HepG2 (cell line): Measurements from ENCODE around the gene AGPAT2. TPM values are rescaled to one million over a fixed set of nuclear protein-coding genes. Genes with fewer than 3 reads are reported as not detected.

Source experiments
- AKAP8 ChIP-seq: sonication (generic); formaldehyde crosslinking; IDR thresholded peaks from 2 replicates; pipeline ENCODE4 v1.5.1; 2020; ENCODE audit warnings: mild to moderate bottlenecking, missing genetic modification reagents
- EP300 ChIP-seq, 3 experiments: sonication (generic) in 1 of 3; formaldehyde crosslinking in 1 of 3; IDR thresholded peaks; 2 replicates each; pipeline versions ENCODE4 v1.5.1 to v1.6.1; 2011 to 2020; ENCODE audit warnings: low read depth in 2 of 3, low read length in 2 of 3, borderline replicate concordance in 1 of 3, improper control_type of control experiment in 1 of 3, mild to moderate bottlenecking in 1 of 3, missing genetic modification reagents in 1 of 3, moderate library complexity in 1 of 3
- FOXO1 ChIP-seq: sonication (generic); formaldehyde crosslinking; IDR thresholded peaks from 2 replicates; pipeline ENCODE4 v1.4.0; 2020; ENCODE audit warnings: missing genetic modification reagents
- POLR2A ChIP-seq, 2 experiments: IDR thresholded peaks; 2 replicates each; pipeline ENCODE4 v1.6.1; 2011; ENCODE audit warnings: low read depth in 2 of 2, low read length in 2 of 2, mild to moderate bottlenecking in 1 of 2, moderate library complexity in 1 of 2; ENCODE audit not compliant: insufficient read depth in 1 of 2
- PRMT3 ChIP-seq: sonication (generic); formaldehyde crosslinking; IDR thresholded peaks from 2 replicates; pipeline ENCODE4 v1.8.1; 2022; ENCODE audit warnings: low read depth, mild to moderate bottlenecking, moderate library complexity, missing genetic modification reagents, borderline replicate concordance
- ZNF160 ChIP-seq: sonication (generic); formaldehyde crosslinking; IDR thresholded peaks from 2 replicates; pipeline ENCODE4 v1.8.0; 2022; ENCODE audit warnings: mild to moderate bottlenecking, inconsistent platforms, missing genetic modification reagents
- ZSCAN30 ChIP-seq: sonication (generic); formaldehyde crosslinking; IDR thresholded peaks from 2 replicates; pipeline ENCODE4 v1.5.0; 2020; ENCODE audit warnings: mild to moderate bottlenecking, missing genetic modification reagents
- polyA plus RNA-seq, 8 experiments: library from polyadenylated mRNA; depleted of rRNA in 3 of 8; stranded (reverse) in 7 of 8; unstranded in 1 of 8; fragments of >200 nt; fragmentation: Illumina TruSeq in 4 of 8; extraction: Trizol in 4 of 8; gene quantifications; 2 replicates each; pipeline versions ENCODE4 v1.2.1 to v1.2.3, GENCODE V29; 2011 to 2016; ENCODE audit warnings: low read depth in 4 of 8, missing spikeins in 1 of 8, mixed read lengths in 1 of 8; ENCODE audit not compliant: insufficient read depth in 1 of 8
- total RNA-seq, 5 experiments: library from RNA; depleted of rRNA; stranded (reverse); fragments of >200 nt; fragmentation: Illumina TruSeq; extraction: Trizol; gene quantifications; 2 replicates each; pipeline ENCODE4 v1.2.3, GENCODE V29; 2016; ENCODE audit warnings: low read depth in 1 of 5
- TF ChIP-seq, protein P1 (sequence below): sonication (generic); formaldehyde crosslinking; IDR thresholded peaks from 2 replicates; pipeline ENCODE4 v1.4.0; 2020; ENCODE audit warnings: mild to moderate bottlenecking, missing genetic modification reagents
- TF ChIP-seq, protein P2 (sequence below): sonication (generic); formaldehyde crosslinking; IDR thresholded peaks from 2 replicates; pipeline ENCODE4 v1.9.0; 2021; ENCODE audit warnings: missing genetic modification reagents, mild to moderate bottlenecking, borderline replicate concordance
- TF ChIP-seq, protein P3 (sequence below): sonication (generic); formaldehyde crosslinking; IDR thresholded peaks from 2 replicates; pipeline ENCODE4 v1.9.0; 2021; ENCODE audit warnings: missing genetic modification reagents, borderline replicate concordance
- TF ChIP-seq, protein P4 (sequence below): sonication (generic); formaldehyde crosslinking; IDR thresholded peaks from 2 replicates; pipeline ENCODE4 v1.4.0; 2020; ENCODE audit warnings: missing genetic modification reagents, borderline replicate concordance

AGPAT2 gene
- total and polyA plus RNA-seq, 2 of the 13 experiments (the other 11 are each of a cell fraction or from before 2014, with no cell fraction given): 3.9 to 25.8 TPM

- TF ChIP-seq, protein P1, sequence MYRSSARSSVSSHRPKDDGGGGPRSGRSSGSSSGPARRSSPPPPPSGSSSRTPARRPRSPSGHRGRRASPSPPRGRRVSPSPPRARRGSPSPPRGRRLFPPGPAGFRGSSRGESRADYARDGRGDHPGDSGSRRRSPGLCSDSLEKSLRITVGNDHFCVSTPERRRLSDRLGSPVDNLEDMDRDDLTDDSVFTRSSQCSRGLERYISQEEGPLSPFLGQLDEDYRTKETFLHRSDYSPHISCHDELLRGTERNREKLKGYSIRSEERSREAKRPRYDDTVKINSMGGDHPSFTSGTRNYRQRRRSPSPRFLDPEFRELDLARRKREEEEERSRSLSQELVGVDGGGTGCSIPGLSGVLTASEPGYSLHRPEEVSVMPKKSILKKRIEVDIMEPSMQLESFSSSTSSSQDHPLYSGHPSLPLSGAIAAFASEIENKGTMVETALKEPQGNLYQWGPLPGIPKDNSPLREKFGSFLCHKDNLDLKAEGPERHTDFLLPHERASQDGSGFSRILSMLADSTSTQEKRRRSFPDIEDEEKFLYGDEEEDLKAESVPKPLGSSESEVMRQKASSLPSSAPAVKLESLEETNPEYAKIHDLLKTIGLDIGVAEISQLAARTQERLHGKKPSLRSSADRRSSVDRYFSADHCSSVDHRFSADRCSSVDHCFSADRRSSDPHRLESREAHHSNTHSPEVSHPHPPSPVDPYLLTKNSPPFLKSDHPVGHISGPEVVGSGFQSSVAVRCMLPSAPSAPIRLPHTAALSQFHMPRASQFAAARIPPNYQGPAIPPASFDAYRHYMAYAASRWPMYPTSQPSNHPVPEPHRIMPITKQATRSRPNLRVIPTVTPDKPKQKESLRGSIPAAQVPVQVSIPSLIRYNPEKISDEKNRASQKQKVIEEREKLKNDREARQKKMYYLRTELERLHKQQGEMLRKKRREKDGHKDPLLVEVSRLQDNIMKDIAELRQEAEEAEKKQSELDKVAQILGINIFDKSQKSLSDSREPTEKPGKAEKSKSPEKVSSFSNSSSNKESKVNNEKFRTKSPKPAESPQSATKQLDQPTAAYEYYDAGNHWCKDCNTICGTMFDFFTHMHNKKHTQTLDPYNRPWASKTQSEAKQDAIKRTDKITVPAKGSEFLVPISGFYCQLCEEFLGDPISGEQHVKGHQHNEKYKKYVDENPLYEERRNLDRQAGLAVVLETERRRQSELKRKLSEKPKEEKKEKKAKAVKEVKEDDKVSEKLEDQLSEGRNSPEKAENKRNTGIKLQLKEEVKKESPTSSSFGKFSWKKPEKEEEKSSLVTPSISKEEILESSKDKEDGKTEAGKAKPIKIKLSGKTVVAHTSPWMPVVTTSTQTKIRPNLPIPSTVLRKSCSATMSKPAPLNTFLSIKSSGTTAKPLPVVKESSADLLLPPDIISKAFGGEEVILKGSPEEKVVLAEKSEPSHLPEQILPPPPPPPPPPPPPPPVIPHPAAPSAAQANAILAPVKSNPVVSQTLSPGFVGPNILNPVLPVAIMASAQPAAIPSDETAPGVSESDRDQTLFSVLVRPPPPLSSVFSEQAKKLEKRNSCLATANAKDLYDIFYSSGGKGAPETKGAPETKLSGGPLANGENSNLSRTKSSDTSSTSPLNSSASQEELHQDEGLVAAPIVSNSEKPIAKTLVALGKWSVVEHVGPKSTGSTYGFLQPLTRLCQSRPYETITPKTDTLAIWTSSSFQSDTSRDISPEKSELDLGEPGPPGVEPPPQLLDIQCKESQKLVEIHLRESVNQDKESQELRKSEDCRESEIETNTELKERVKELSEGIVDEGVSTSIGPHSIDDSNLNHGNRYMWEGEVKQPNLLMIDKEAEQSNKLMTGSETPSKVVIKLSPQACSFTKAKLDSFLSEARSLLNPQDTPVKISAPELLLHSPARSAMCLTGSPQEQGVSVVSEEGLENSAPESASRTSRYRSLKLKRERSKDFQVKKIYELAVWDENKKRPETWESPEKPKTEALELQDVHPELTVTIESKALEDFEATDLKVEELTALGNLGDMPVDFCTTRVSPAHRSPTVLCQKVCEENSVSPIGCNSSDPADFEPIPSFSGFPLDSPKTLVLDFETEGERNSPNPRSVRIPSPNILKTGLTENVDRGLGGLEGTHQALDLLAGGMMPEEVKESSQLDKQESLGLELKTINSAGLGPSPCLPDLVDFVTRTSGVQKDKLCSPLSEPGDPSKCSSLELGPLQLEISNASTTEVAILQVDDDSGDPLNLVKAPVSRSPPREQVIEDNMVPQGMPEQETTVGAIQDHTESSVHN: no peak
- TF ChIP-seq POLR2A (IDR thresholded peaks at IDR 0.05; ENCODE audit: insufficient read depth in 1 of 2, low read depth in 2 of 2, low read length in 2 of 2) (peak in 1 of 2 experiments; percentile 71; a peak in 2 of 4 replicates), EP300 (IDR thresholded peaks at IDR 0.05; ENCODE audit: low read depth in 2 of 2, low read length in 2 of 2) (no peak), EP300 (CRISPR knock-in tag; IDR thresholded peaks at IDR 0.05; ENCODE audit: borderline replicate concordance) (no peak), AKAP8 (CRISPR knock-in tag) (no peak), ZNF160 (CRISPR knock-in tag) (no peak), ZSCAN30 (CRISPR knock-in tag) (no peak), PRMT3 (CRISPR knock-in tag) (no peak), FOXO1 (0 out of 2 replicates have a peak, but pooled peaks have one; percentile 5)
- TF ChIP-seq, protein P2, sequence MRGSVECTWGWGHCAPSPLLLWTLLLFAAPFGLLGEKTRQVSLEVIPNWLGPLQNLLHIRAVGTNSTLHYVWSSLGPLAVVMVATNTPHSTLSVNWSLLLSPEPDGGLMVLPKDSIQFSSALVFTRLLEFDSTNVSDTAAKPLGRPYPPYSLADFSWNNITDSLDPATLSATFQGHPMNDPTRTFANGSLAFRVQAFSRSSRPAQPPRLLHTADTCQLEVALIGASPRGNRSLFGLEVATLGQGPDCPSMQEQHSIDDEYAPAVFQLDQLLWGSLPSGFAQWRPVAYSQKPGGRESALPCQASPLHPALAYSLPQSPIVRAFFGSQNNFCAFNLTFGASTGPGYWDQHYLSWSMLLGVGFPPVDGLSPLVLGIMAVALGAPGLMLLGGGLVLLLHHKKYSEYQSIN (CRISPR knock-in tag): no peak
- TF ChIP-seq, protein P3, sequence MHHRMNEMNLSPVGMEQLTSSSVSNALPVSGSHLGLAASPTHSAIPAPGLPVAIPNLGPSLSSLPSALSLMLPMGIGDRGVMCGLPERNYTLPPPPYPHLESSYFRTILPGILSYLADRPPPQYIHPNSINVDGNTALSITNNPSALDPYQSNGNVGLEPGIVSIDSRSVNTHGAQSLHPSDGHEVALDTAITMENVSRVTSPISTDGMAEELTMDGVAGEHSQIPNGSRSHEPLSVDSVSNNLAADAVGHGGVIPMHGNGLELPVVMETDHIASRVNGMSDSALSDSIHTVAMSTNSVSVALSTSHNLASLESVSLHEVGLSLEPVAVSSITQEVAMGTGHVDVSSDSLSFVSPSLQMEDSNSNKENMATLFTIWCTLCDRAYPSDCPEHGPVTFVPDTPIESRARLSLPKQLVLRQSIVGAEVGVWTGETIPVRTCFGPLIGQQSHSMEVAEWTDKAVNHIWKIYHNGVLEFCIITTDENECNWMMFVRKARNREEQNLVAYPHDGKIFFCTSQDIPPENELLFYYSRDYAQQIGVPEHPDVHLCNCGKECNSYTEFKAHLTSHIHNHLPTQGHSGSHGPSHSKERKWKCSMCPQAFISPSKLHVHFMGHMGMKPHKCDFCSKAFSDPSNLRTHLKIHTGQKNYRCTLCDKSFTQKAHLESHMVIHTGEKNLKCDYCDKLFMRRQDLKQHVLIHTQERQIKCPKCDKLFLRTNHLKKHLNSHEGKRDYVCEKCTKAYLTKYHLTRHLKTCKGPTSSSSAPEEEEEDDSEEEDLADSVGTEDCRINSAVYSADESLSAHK (CRISPR knock-in tag): no peak
- TF ChIP-seq, protein P4, sequence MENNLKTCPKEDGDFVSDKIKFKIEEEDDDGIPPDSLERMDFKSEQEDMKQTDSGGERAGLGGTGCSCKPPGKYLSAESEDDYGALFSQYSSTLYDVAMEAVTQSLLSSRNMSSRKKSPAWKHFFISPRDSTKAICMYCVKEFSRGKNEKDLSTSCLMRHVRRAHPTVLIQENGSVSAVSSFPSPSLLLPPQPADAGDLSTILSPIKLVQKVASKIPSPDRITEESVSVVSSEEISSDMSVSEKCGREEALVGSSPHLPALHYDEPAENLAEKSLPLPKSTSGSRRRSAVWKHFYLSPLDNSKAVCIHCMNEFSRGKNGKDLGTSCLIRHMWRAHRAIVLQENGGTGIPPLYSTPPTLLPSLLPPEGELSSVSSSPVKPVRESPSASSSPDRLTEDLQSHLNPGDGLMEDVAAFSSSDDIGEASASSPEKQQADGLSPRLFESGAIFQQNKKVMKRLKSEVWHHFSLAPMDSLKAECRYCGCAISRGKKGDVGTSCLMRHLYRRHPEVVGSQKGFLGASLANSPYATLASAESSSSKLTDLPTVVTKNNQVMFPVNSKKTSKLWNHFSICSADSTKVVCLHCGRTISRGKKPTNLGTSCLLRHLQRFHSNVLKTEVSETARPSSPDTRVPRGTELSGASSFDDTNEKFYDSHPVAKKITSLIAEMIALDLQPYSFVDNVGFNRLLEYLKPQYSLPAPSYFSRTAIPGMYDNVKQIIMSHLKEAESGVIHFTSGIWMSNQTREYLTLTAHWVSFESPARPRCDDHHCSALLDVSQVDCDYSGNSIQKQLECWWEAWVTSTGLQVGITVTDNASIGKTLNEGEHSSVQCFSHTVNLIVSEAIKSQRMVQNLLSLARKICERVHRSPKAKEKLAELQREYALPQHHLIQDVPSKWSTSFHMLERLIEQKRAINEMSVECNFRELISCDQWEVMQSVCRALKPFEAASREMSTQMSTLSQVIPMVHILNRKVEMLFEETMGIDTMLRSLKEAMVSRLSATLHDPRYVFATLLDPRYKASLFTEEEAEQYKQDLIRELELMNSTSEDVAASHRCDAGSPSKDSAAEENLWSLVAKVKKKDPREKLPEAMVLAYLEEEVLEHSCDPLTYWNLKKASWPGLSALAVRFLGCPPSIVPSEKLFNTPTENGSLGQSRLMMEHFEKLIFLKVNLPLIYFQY (CRISPR knock-in tag): no peak
Measured at GRCh38 chr9:136645903-136646754, 41.1 kb downstream of the AGPAT2 start (continued).
